HUES6 (cell line): ENCODE measurements around the gene VSTM2B.
"Not testable (repeated sequence)": the region's sequence is repeated elsewhere in the genome, so short reads cannot be mapped to it uniquely, and the experiment has no call there.

ENCODE experiments used
- H3K27ac ChIP-seq: 2 replicates; pipeline ENCODE4 v1.7.0; 2013; ENCODE audit warnings: low read depth, mild to moderate bottlenecking, low read length, inconsistent platforms
- H3K27me3 ChIP-seq: 2 replicates; pipeline ENCODE4 v1.6.1; 2013; ENCODE audit warnings: low read length; ENCODE audit not compliant: control insufficient read depth, insufficient read depth
- H3K36me3 ChIP-seq: 2 replicates; pipeline ENCODE4 v1.6.1; 2013; ENCODE audit warnings: low read length; ENCODE audit not compliant: control insufficient read depth, insufficient read depth
- H3K4me1 ChIP-seq: 2 replicates; pipeline ENCODE4 v1.6.1; 2013; ENCODE audit warnings: low read length; ENCODE audit not compliant: control insufficient read depth, insufficient read depth
- H3K4me3 ChIP-seq: 2 replicates; pipeline ENCODE4 v1.5.1; 2013; ENCODE audit warnings: low read depth, low read length
- H3K9ac ChIP-seq: one replicate; pipeline ENCODE4 v1.6.1; 2013; ENCODE audit warnings: mild to moderate bottlenecking, low read length
- H3K9me3 ChIP-seq: 2 replicates; pipeline ENCODE4 v1.6.1; 2013; ENCODE audit warnings: low read depth, low read length; ENCODE audit not compliant: control insufficient read depth, insufficient read depth

The VSTM2B gene

DNA sequence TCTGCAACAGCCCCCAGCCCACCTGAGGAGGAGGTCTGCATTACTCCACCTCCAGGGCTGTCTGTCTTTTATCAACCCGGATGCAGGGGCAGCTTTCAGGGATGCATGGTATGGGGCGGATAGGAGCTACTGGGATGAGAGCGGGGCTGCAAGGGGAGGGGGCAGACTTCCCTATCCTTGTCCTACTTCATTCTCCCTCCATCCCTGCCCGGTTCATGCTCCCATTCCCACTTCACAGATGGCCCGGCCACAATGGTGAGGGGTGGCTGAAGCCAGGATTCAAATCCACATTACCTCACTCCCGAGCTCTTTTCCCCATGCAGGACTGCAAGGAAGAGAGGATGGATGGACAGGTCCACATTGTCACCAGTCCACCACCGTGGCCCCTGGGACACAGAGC, 40.5 kb upstream of the VSTM2B start:
- Histone ChIP-seq H3K27ac (no peak overlapping the region), H3K4me3 (no peak overlapping the region), H3K9me3 (peaks cover 14% of the 10 kb centered on the region), H3K9ac (no peak overlapping the region), H3K4me1 (peaks cover 5% of the 10 kb centered on the region; the same call in 1 of the 2 replicates), H3K36me3 (no peaks in the 10 kb centered on the region), H3K27me3 (no peaks in the 10 kb centered on the region)

DNA sequence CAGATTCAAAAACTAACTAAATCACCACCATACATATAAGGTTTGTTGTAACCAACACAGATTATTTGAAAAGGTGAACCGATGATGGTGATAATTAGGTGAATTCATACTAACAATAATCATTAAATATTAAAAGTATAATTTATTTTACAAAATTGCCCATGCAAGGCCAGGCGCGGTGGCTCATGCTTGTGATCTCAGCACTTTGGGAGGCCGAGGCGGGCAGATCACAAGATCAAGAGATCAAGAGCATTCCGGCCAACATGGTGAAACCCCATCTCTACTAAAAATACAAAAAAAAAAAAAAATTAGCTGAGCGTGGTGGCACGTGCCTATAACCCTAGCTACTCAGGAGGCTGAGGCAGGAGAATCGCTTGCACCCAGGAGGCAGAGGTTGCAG, 38.8 kb upstream of the VSTM2B start:
- H3K27me3 ChIP-seq, H3K9ac ChIP-seq, H3K27ac ChIP-seq, H3K9me3 ChIP-seq, H3K4me1 ChIP-seq, H3K36me3 ChIP-seq, H3K4me3 ChIP-seq: not testable (repeated sequence)

DNA sequence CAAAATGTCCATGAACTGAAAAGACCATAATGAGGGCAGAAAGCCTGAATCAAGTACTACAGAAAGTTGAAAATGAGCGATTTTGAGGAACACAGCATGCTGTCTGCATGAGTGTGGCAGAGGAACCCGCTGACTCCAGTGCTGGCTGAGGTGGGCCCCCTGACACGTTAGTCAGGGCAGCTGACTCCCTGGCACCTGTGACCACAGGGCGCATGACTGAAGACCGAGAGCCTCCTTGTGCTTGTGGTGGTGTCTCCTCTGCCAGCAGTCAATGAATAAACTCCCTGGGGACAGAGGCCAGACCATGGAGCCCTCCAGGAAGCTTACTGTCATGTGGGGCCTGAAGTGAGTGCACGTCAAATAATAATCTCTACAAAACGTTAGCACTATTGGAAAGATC, 38.4 kb upstream of the VSTM2B start:
- H3K27ac ChIP-seq, result no peak overlapping the region
- H3K36me3 ChIP-seq, result no peaks in the 10 kb centered on the region
- peaks cover 10% of the 10 kb centered on the region; the same call in 1 of the 2 replicates for H3K4me1 ChIP-seq
- peaks cover 13% of the 10 kb centered on the region for H3K27me3 ChIP-seq
- H3K9me3 ChIP-seq, result no peaks in the 10 kb centered on the region; the same call in 1 of the 2 replicates
- H3K4me3 ChIP-seq, result no peak overlapping the region
- no peak overlapping the region for H3K9ac ChIP-seq

DNA sequence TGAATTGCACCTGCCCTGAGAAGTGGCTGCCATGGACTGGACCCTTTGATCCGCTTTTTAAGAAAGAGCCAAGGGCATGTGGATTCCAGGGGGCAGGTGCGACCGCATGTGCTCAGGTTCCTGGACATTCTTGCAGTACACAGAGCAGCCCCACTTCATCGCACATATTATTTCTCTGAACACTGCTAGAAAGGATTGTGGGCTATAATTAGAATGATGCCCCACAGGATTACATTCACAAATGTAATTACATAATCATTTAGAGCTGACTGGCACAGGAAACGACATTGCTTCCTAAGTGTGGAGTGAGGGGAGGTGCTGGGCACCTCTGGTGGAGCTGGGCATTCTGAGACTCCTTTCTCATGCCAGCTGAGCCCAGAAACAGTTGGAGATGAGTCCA, 37.5 kb upstream of the VSTM2B start:
- peaks cover 13% of the 10 kb centered on the region for H3K27me3 ChIP-seq
- no peaks in the 10 kb centered on the region for H3K9me3 ChIP-seq
- H3K4me1 ChIP-seq, result peaks cover 12% of the 10 kb centered on the region; the same call in 1 of the 2 replicates
- H3K27ac ChIP-seq, result no peak overlapping the region
- no peak overlapping the region for H3K9ac ChIP-seq
- no peaks in the 10 kb centered on the region for H3K36me3 ChIP-seq
- no peak overlapping the region for H3K4me3 ChIP-seq

DNA sequence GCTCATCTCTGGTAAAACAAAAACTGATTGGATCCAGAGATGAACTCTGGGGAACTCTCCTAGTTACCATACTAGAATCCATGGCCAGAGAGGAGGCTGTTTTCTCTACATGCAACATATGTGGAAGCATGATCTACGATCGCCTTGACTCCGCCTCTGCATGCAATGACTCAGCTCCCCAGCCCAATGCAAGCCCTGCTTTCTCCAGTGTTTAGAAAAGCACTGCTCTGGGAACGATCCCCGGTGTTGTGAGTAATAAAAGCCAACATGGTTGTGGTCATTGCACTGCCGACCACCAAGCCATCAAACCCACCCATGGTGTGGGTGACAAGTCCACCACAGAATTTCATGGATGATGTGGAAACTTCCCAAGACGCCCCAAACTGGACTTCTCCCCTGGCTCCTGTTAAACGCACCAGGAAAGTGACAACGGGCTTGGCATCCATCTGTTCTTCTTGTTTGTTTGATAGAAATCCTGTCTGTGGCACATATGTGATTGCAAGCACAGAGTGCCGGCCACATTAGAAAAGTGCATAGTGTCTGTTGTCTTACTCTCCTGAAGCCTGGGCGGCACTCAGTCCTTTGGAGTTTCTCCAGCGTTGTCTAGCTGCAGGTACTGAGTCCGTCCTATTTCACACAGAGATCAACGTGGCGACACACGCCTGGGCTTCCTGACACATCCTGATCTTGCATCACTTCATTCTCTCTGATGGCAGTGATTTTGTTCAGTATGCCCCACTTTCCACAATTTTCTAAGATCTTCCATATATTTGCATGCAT, 36.4 kb upstream of the VSTM2B start:
- Histone ChIP-seq H3K4me3 (no peak overlapping the region), H3K27me3 (peaks cover 13% of the 10 kb centered on the region), H3K36me3 (no peaks in the 10 kb centered on the region), H3K4me1 (peaks cover 8% of the 10 kb centered on the region; the same call in 1 of the 2 replicates), H3K9ac (no peak overlapping the region), H3K9me3 (no peaks in the 10 kb centered on the region), H3K27ac (no peak overlapping the region)

DNA sequence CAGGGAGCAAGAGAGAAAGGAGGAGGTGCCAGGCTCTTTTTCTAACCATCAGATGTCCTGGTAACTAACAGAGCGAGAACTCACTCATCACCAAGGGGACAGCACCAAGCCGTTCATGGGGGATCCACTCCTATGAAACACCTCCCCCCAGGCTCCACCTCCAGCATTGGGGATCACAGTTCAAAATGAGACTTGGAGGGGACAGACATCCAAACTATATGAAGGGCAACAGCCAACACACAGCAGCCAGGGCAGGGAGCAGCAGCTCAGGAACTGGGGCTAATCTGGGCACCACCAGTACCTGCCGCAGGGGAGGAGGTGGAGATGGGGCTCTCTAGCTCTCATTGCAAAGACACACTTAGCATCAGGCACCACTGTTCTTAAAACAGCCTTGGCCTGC, 34.3 kb upstream of the VSTM2B start:
- H3K4me1 ChIP-seq, result peaks cover 7% of the 10 kb centered on the region; the same call in 1 of the 2 replicates
- no peak overlapping the region for H3K4me3 ChIP-seq
- peaks cover 13% of the 10 kb centered on the region for H3K27me3 ChIP-seq
- no peak overlapping the region for H3K27ac ChIP-seq
- no peaks in the 10 kb centered on the region for H3K36me3 ChIP-seq
- no peak overlapping the region for H3K9ac ChIP-seq
- no peaks in the 10 kb centered on the region for H3K9me3 ChIP-seq

DNA sequence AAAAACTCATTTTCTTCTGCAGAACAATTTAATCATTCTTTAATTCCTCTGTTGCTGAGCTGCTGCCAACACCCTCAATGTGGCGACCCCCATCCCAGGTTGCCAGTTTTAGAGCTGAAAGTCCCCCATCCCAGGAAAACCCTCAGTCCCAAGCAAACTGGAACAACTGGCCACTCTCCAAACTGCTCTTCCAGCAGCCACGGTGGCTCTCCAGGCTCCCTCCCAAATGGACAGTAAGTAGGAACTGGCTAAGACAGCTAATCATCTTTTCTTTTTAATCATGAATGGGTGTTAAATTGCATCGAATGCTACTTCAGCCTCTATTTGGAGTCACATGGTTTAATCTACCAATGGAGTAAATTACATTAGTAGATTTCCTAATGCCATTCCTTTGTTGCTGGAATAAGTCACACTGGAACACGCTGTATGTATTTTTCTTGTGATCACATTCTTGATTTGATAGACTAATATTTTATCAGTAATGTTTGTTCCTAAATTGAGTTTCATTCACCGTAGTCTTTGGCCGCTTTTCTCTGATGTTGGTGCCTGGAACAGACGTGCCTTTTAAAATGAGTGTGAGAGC, 33.7 kb upstream of the VSTM2B start:
- Histone ChIP-seq H3K36me3 (no peaks in the 10 kb centered on the region), H3K4me1 (peaks cover 7% of the 10 kb centered on the region; the same call in 1 of the 2 replicates), H3K27ac (no peak overlapping the region), H3K9ac (no peak overlapping the region), H3K4me3 (no peak overlapping the region), H3K27me3 (peaks cover 13% of the 10 kb centered on the region), H3K9me3 (no peaks in the 10 kb centered on the region)

DNA sequence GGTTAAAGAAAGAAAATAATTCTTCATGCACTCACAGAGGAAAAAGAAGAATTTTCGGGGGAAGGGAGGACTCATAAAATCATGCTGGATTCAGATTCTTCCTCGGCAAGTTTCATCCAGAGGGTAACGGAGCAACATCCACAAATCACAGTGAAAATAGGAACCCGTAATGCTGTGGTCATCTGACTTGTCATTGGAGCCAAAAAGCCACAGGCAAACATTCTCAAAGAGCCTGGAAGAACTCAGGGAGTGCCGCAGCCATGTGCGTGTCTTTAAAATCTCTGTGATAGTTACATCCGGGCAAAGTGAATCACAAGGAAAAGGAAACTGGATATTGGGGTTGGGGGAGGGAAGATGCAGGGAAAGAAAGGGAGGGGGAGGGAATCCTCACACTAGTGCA, 33.0 kb upstream of the VSTM2B start:
- peaks cover 7% of the 10 kb centered on the region; the same call in 1 of the 2 replicates for H3K4me1 ChIP-seq
- no peaks in the 10 kb centered on the region for H3K36me3 ChIP-seq
- H3K27ac ChIP-seq, result no peak overlapping the region
- H3K9me3 ChIP-seq, result no peaks in the 10 kb centered on the region
- no peak overlapping the region for H3K4me3 ChIP-seq
- no peak overlapping the region for H3K9ac ChIP-seq
- peaks cover 13% of the 10 kb centered on the region for H3K27me3 ChIP-seq

DNA sequence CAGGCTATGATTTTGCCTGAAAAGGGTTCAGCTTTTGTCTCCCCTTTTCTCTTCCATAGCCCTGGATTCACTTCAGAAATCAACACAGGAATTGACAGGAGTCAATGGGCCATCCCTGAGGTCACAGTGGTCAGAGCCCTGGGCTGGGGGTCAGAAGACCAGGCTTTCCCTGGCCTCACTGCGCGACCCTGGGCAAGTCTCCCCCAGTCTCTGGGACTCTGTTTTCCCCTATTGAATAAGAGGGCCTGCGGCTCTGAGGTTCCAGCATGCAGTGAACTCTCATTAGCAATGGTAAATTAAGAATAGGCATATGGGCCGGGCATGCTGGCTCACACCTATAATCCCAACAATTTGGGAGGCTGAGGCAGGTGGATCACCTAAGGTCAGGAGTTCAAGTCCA, 30.7 kb upstream of the VSTM2B start:
- no peak overlapping the region for H3K9ac ChIP-seq
- peaks cover 7% of the 10 kb centered on the region for H3K4me1 ChIP-seq
- H3K27me3 ChIP-seq, result peaks cover 13% of the 10 kb centered on the region
- no peak overlapping the region for H3K4me3 ChIP-seq
- H3K36me3 ChIP-seq, result no peaks in the 10 kb centered on the region
- no peaks in the 10 kb centered on the region for H3K9me3 ChIP-seq
- no peak overlapping the region for H3K27ac ChIP-seq

DNA sequence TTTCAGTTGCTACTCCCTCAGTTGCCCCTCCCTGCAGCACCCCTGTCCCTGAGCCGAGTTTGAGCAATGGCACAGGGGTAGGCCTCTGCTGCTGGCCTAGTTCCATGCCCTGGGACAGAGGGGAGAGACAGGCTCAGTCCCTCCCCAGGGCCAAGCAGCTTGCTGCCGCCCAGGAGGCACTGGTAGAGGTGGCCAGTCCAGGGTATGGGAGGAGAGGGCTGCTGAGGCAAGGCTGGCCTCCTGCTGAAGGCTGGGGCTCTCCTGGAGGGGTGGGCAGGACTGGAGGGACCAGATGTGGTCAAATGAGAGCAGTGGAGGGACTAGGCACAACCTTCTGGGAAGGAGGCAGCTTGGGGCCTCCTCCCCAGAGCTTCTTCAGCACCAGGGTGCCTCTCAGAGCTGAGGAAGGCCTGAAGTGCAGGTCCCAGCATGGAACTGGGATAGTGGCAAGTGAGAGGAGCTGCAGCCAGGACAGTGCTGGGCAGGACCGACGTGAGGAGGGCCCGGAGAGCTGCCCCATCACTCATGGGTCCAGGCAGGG, 29.8 kb upstream of the VSTM2B start:
- Histone ChIP-seq H3K27me3 (peaks cover 13% of the 10 kb centered on the region), H3K27ac (no peak overlapping the region), H3K4me1 (peaks cover 7% of the 10 kb centered on the region), H3K36me3 (no peaks in the 10 kb centered on the region), H3K9me3 (no peaks in the 10 kb centered on the region), H3K9ac (no peak overlapping the region), H3K4me3 (no peak overlapping the region)

DNA sequence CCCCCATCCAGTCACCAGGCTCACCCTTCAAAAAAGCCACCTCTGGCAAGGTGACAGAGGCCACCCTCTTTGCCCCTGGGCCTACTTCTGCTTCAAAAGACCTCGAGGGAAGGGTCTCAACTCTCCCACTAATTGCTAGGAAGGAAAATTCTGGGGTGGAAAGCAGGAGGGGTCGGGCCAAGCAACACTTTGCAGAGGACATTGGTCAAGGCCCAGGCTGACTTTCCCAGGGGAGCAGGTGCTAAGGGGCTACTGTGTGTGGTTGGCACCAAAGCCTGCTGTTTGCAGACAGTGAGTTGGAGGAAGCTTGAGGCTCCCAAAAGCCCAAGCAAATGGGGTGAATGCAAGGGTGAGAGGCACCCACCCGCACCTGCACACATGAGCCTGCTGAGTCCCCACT, 28.6 kb upstream of the VSTM2B start:
- H3K27ac ChIP-seq, result no peak overlapping the region
- H3K4me3 ChIP-seq, result no peak overlapping the region
- H3K9me3 ChIP-seq, result no peaks in the 10 kb centered on the region
- H3K4me1 ChIP-seq, result peaks cover 4% of the 10 kb centered on the region
- H3K9ac ChIP-seq, result no peak overlapping the region
- no peaks in the 10 kb centered on the region for H3K36me3 ChIP-seq
- 0 out of 2 replicates have a peak, but pooled peaks cover under 1% of the 10 kb centered on the region for H3K27me3 ChIP-seq
